GM20000 (cell line): Measurements from ENCODE around the gene MXRA8.
"Not testable (repeated sequence)": the region's sequence is repeated elsewhere in the genome, so short reads cannot be mapped to it uniquely, and the experiment has no call there.

Experiments
- DNase-seq: peaks from one replicate; pipeline ENCODE4 v3.0.0; 2012; ENCODE audit warnings: low spot score
- CTCF ChIP-seq: IDR thresholded peaks from 2 replicates; pipeline ENCODE4 v1.5.1; 2012; ENCODE audit warnings: mild to moderate bottlenecking, control low read depth; ENCODE audit errors: extremely low read depth, missing control alignments

Gene MXRA8

GRCh38 chr1:1371364-1371745 is 13.0 kb upstream of the MXRA8 start:
- no peak for DNase-seq
- no peak for TF ChIP-seq CTCF

GRCh38 chr1:1370771-1371300 is 12.5 kb upstream of the MXRA8 start:
- no peak for TF ChIP-seq CTCF
- no peak for DNase-seq

- not testable (repeated sequence) for DNase-seq
These were observed 11.7 kb upstream of the MXRA8 start for GRCh38 chr1:1370094-1370493.

- TF ChIP-seq CTCF, result no peak
- DNase-seq, result no peak
These were observed 9.0 kb upstream of the MXRA8 start for GRCh38 chr1:1367315-1367714.

- no peak for TF ChIP-seq CTCF
- no peak for DNase-seq
These were observed 8.3 kb upstream of the MXRA8 start for GRCh38 chr1:1366699-1367066.

GRCh38 chr1:1365875-1366698 is 7.7 kb upstream of the MXRA8 start:
- DNase-seq, result no peak
- no peak for TF ChIP-seq CTCF

GRCh38 chr1:1364266-1364665 is 5.9 kb upstream of the MXRA8 start:
- no peak for DNase-seq

More at GRCh38 chr1:1364266-1364665, 5.9 kb upstream of the MXRA8 start:
- no peak for TF ChIP-seq CTCF
